DMS114 treated with DMSO at 0.1 percent for 48 hours (cell line): ENCODE results near the gene QPRT.
A peak's percentile ranks its signal among the peaks of the same experiment; 100 is the strongest.
"Not testable (repeated sequence)": the region's sequence is repeated elsewhere in the genome, so short reads cannot be mapped to it uniquely, and the experiment has no call there.

Experiments used
- DNase-seq: peaks from one replicate; lab custom pipeline; 2025; ENCODE audit not compliant: unreplicated experiment; lab: John Stamatoyannopoulos, UW

The QPRT gene

DNA sequence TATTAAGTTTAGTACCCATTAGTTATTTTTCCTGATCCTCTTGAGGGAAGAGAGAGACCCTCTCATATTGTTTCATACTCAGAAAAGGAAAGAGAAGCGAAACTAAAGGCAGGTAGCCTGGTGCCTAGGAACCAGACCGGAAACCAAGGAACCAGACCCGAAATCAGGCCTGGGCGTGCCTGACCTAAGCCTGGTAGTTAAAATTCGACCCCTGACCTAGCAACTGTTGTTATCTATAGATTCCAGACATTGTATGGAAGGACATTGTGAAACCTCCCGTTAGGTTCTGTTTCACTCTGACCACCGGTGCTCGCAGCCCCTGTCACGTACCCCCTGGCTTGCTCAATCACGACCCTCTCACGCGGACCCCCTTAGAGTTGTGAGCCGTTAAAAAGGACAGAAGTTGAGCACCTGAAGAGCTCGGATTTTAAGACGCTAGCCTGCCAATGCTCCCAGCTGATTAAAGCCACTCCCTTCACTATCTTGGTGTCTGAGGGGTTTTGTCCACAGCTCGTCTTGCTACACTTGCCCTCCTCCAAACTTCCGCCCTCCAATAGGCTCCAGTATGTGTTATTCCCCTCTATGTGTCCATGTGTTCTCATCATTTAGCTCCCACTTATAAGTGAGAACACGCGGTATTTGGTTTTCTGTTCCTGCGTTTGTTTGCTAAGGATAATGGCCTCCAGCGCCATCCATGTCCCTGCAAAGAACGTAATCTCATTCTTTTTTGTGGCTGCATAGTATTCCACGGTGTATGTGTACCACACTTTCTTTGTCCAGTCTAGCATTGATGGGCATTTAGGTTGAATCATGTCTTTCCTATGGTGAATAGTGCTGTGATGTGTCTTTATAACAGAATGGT is 10.7 kb downstream of the QPRT start:
- not testable (repeated sequence) for DNase-seq

DNA sequence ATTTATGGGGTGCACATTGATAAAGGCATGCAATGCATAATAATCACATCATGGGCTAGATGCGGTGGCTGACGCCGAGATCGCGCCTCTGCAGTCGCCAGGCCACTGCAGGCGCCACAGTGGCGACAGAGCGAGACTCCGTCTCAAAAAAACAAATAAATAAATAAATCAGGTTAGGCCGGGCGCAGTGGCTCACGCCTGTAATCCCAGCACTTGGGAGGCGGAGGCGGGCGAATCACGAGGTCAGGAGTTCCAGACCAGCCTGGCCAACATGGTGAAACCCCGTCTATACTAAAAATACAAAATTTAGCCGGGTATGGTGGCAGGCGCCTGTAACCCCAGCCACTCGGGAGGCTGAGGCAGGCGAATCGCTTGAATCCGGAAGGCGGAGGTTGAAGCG is 13.6 kb downstream of the QPRT start:
- not testable (repeated sequence) for DNase-seq

DNA sequence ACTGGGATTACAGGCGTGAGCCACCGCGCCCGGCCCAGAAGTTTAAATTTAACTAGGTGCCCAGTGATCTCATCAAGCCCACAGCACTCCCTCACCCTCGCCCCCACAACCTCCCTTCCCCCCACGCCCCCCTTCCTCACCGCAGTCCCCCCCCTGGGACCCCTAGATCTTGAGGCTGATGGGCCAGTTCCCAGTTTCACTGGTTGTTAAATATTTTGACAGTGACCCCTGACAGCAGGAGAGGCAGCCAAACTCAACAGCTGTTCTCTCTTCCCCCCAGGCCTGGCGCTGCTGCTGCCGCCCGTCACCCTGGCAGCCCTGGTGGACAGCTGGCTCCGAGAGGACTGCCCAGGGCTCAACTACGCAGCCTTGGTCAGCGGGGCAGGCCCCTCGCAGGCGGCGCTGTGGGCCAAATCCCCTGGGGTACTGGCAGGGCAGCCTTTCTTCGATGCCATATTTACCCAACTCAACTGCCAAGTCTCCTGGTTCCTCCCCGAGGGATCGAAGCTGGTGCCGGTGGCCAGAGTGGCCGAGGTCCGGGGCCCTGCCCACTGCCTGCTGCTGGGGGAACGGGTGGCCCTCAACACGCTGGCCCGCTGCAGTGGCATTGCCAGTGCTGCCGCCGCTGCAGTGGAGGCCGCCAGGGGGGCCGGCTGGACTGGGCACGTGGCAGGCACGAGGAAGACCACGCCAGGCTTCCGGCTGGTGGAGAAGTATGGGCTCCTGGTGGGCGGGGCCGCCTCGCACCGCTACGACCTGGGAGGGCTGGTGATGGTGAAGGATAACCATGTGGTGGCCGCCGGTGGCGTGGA is 15.6 kb downstream of the QPRT start:
- no peak for DNase-seq

DNA sequence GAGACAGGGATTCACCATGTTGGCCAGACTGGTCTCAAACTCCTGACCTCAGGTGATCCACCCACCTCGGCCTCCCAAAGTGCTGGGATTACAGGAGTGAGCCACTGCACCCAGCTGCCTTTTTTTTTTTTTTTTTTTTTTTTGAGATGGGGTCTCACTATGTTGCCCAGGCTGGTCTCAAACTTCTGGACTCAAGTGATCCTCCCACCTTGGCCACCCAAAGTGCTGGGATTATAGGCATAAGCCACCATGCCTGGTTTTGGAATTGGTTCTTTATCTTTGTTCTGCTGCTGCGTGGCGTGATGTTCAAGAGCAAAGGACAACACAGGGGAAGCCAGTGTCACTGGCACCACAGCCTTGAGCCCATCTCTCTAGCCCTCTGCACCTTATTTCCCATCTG is 16.7 kb downstream of the QPRT start:
- DNase-seq, result not testable (repeated sequence)

DNA sequence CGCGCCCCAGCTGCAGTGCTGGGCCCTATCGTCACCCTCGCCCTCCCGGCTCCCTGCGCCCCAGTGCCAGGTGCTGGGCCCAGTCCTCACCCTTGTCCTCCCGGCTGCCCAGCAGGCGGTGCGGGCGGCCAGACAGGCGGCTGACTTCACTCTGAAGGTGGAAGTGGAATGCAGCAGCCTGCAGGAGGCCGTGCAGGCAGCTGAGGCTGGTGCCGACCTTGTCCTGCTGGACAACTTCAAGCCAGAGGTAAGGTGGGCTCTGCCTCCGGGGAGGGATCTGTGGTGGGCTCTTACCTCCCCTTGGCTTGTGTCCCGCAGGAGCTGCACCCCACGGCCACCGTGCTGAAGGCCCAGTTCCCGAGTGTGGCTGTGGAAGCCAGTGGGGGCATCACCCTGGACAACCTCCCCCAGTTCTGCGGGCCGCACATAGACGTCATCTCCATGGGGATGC is 17.9 kb downstream of the QPRT start:
- DNase-seq, result no peak

DNA sequence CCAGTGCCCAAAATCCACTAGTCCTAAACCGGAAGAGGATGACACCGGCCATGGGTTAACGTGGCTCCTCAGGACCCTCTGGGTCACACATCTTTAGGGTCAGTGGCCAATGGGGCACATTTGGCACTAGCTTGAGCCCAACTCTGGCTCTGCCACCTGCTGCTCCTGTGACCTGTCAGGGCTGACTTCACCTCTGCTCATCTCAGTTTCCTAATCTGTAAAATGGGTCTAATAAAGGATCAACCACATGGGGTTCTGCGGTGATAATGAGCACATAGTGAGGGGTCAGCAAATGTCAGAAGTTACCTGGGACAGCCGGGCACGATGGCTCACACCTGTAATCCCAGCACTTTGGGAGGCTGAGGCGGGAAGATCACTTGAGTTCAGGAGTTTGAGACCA is 18.4 kb downstream of the QPRT start:
- DNase-seq, result no peak

DNA sequence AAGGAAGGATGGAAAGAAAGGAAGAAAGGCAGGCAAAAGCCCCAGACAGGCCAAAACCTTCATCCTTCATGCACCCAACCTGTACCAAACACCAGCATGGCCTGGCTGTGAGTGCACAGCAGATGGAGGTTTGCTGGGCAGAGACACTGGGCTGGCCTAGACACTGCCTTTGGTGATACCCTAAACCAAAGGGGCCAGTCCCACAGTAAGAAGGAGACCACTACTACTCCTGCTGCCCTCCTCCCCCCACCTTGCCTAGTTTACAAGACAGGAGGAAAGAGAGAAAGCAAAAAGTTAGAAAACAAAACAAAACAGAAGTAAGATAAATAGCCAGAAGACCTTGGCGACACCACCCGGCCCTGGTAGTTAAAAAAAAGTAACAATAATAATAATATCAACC is 19.1 kb downstream of the QPRT start:
- no peak for DNase-seq

DNA sequence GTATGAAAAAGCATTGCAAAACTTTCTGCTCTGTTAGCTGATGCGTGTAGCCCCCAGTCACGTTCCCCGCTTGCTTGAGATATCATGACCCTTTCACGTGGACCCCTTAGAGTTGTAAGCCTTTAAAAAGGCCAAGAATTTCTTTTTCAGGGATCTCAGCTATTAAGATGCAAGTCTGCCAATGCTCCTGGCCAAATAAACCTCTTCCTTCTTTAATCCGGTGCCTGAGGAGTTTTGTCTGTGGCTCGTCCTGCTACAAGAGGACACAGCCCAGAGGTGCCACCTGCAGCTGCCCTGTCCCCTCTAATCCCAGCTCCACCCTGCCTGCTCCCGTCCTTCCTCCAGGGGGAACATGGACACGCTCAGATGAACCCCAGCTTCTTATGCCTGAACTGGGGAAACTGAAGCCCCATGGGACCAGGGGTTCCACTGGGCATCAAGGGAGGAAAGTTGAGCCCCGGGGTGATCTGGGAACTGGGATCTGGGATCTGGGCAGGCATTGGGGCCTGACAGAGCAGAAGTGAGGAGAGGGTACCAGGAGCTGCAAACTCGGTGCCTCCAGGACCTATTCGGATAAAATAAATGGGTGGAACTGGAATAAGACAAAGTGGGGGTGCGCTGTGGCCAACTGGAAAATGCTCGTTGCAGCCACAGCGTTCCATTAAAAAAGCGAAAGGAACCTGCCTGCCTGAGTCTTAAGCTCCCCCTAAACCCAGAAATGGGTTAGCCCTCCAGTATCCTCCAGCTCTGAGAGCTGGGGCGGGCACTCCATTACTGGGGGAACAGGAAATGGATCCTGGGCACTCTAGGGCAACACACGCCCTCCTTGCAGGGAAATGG is 19.7 kb downstream of the QPRT start:
- DNase-seq, result no peak

DNA sequence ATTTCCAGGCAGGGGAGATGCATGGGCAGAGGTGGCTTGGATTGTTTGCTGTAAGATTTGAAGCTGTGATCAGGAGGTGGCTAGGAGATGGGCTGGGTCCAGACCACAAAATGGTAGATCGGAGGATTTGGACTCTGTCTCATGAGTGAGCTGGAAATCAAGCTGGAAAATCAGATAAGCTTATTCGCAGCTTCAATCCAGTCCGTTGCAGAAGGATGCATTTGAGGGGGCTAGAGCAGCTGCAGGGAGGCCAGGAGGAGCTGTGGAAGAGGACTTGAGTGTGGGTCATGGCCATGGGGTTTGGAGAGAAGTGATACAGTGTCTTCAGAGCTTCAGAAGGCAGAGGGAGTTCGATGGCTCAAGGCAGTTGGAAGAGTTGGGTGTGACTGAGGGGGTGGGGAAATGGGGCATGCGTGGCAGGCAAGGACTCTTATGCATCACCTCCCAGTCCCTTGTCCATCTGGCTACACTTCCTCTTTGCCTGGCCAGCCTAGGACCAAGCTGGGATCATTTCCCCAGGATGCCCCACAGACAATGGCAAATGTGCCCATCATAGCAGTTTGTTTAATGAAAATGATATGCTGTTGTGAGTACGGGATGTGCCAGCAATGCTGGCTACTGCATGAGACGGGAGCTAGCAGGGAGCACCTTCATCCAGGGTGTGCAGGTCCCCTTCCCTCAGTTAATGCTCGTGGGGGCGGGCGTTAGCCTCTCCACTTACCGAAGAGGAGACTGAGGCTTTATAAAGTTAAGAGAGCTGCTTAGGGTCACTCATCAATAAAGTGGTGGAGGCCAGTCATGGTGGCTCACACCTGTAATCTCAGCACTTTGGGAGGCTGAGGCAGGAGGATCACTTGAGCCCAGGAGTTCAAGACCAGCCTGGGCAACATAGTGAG is 20.6 kb downstream of the QPRT start:
- DNase-seq, result no peak

DNA sequence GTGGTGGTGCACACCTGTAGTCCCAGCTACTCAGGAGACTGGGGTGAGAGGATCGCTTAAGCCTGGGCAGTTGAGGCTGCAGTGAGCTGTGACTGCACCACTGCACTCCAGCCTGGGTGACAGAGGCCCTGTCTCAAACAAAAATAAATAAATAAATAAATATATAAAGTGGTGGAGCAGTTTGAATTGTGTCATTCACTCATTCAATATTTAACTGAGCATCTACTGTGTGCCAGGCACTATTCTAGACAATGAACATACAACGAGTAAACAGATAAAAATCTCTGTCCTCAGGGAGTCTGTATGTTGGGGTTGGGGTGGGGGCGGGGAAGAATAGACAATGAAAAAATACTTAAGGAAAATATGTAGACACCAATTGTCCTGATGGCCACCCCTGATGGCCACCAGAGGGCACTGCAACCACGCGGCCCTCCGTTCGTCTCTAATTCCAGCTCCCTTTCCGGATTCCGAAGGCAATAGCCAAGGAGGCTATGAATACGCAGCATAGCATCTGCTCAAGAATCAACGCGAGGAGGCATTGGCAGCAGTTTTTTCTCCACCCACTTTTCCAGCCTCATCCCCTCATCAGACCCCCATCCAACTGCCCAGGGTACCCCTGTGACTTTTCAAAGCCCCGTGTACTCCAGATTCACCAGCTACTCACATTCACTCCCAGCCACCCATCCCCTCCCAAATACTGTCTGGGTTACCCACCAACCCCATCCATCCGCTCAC is 21.4 kb downstream of the QPRT start:
- peak; percentile 61 for DNase-seq

DNA sequence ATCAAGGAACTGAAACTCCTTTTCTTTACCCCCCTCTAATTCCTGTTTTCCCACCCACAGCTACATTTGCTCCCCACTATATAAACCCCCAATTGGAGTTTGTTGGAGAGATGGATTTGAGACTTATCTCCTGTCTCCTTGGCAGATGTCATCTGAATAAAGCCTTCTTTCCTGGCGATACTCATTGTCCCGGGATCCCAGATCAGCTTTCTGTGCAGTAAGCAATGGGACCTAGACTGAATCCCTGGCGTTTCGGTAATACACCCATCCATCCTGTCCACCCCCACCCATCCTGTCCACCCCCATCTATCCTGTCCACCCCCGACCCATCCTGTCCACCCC is 22.2 kb downstream of the QPRT start:
- DNase-seq, result no peak

DNA sequence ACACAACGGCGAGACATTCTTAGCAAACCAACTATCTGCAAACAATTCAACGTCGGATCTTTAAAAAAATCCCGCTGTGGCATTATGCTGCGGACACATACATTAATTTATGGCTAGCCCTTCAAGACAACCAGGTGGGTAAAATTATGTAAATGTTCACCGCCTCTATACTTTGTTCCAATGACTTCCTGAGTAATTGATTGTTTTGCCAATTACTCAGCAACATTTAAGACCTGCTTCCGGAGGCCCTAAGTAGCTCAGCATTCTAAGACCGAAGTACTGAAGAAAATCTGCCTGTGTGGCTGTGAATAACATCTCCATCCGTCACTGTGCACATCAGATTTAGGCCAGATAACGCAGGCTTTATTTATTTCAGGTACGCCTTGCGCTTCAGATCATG is 23.3 kb downstream of the QPRT start:
- no peak for DNase-seq

DNA sequence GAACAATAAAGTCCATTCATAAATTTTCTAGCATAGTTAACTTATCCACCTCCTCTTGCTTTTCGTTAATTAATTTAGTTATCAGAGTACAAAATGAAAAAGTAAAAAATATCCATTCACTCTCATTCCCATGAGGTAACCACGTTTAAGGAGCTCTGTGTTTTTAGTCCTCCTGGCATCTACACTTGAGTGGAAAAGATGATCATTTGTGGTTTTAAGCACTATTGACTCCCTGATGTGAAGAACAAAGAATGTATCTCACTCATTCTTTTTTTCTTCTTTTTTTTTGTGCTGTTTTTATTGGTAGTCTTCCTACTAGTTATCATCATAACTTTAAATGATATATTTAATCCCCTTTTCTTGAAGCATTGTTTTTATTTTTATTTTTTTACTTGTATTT is 26.1 kb downstream of the QPRT start:
- DNase-seq, result no peak

DNA sequence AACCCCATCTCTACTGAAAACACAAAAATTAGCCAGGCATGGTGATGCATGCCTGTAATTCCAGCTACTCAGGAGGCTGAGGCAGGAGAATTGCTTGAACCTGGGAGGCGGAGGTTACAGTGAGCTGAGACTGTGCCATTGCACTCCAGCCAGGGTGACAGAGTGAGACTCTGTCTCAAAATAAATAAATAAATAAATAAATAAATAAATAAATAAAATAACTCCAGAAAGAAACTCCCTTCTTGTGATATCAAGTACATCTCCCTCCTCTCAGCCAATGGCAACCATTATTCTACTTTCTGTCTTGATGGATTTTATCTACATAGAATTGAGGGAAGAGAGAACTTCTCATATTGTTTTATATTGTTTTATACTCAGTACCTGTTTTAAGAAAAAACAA is 28.2 kb downstream of the QPRT start:
- not testable (repeated sequence) for DNase-seq

DNA sequence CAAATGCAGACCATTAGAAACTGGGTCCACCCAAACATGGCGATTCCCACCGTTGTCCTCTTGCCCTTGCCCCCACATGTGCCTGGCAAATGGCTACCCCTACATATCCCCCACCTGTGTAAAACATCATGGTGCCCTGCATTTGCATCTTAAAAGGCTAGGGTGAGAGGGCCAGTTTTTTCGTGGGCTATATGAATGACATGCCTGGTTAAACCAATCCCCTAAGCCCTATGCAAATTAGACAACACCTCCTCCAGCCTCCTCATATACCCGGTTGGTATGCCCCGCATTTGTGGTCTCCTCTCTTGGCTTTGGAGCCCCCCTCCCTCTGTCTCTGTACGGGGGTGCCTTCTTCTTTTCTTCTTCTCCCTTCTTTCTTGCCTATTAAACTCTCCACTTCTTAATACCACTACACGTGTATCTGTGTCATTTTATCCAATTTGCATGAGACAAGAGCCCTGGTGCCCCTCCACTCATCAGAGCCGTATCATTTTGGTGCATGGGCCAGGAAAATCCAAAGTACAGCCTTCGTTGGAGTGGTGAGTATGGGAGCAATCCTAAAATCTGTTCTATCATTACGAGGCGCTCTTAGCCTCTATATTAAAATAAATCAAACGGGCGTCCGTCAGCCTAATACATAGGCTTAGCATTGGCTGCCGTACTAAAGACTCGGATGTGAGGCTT is 30.1 kb downstream of the QPRT start:
- DNase-seq, result no peak

DNA sequence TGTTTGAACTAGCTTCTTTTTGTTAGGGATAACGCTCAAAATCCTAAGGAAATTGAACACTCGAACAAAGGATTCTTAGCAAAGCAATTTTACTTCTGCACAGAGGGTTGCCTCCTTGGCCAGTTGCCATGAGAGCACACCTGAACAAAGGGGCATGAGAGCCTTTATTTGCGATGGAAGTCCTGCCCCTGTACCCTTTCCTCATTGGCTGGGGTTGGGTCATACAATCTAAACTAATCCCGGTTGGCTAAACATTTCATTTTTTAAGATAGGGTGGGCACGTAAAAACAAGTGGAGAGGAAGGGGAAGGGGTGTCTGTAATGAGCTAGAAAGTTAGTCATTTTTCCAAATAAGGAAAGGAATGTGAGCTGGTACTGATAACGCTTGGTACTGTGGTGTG is 30.7 kb downstream of the QPRT start:
- DNase-seq, result not testable (repeated sequence)

DNA sequence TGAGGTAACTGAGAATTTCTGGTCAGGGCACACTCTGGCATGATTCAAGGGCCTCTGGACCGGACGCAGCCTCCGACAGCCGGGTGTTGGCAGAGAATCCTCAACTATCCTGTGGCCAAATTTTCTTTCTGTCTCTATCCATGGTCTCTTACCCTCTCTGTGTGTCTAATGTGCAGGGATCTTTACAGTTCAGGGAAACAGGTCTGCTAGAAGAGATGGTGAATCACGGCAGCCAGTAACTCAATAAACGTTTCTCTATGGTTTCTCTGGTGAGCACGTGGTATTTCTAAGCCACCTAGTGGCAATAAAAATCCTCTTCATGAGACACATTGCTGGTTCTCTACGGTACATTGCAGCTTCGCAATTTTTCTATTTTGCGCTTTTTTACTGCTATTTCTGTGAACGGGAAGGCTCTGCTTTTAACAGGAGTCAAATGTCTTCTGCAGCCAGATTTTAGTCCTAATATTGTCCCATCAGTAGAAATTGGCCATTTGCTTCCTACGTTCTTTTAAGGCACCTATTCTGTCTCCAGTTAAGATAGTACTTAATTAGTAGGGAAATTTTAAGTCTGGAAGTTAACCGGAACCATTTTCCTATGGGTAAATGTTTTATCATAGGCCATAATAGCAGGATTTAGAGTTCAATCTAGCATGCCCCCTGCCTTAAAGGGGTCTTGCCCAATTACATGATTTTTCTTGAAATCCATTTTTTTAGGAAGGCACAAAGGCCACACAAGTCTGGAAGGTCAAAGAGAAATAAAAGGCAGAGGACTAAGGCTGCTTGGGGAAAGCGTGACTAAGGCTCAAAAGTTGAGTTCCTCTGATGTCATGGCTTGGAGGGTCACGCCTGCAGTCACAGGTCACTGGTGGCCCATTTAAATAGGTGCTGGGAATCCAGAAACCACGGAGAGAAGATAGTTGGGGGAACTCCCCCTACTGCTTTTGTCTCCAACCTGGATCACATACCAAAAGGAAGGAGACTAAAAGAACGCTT is 31.5 kb downstream of the QPRT start:
- DNase-seq, result peak; percentile 18

DNA sequence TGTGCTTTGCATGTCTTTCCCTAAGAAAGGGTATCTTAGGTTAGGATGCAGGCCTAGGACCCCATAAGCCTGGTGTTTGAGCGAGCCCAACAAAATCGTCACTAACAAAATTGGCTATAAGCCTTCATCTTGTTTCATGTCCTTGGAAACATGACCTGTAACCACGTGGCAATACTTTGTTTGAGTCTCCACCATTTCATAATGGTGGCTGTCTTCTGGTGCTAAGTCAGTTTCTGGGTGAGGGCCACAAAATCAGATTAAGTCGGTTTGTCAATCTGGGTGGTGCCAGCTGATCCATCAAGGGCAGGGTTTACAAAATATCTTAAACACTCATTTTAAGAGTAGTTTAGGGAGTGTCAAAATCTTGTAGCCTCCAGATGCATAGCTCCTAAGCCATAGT is 33.8 kb downstream of the QPRT start:
- DNase-seq, result no peak
